Epithelial cell of esophagus (primary cell): Measurements from ENCODE around the gene HS6ST3.

Source experiments
- DNase-seq: peaks from one replicate; pipeline ENCODE4 v3.0.0; 2010; ENCODE audit warnings: low read depth
- H3K4me3 ChIP-seq: 2 replicates; pipeline ENCODE4 v1.5.1; 2011; ENCODE audit warnings: mild to moderate bottlenecking, low read length, control low read depth
- TF ChIP-seq, protein P1 (sequence below): IDR thresholded peaks from 2 replicates; pipeline ENCODE4 v1.5.1; 2011; ENCODE audit warnings: low read depth, mild to moderate bottlenecking, low read length, control low read depth, inconsistent platforms; ENCODE audit not compliant: insufficient read depth; ENCODE audit errors: missing control alignments

The HS6ST3 gene

DNA sequence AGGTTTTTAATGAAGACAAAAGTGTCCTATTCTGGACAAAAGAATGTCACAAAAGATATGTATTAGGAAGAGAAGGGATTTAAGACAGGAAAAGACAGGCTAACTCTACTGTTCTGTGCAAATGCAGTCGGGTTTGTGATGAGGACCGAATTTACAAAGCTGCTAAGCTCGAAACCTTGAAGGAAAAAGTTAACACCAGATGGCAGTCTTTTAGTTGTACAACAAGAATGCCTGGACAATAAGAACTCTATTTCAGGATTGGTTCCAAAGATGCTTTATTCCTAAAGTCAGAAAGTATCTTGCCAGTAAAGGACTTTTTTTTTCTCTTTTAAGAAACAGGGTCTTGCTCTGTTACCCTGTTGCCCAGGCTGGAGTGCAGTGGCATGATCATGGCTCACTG is 51.1 kb downstream of the HS6ST3 start:
- TF ChIP-seq, protein P1, sequence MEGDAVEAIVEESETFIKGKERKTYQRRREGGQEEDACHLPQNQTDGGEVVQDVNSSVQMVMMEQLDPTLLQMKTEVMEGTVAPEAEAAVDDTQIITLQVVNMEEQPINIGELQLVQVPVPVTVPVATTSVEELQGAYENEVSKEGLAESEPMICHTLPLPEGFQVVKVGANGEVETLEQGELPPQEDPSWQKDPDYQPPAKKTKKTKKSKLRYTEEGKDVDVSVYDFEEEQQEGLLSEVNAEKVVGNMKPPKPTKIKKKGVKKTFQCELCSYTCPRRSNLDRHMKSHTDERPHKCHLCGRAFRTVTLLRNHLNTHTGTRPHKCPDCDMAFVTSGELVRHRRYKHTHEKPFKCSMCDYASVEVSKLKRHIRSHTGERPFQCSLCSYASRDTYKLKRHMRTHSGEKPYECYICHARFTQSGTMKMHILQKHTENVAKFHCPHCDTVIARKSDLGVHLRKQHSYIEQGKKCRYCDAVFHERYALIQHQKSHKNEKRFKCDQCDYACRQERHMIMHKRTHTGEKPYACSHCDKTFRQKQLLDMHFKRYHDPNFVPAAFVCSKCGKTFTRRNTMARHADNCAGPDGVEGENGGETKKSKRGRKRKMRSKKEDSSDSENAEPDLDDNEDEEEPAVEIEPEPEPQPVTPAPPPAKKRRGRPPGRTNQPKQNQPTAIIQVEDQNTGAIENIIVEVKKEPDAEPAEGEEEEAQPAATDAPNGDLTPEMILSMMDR = peak; percentile 51
- no peak overlapping the region for H3K4me3 ChIP-seq
- DNase-seq = peak; percentile 61

DNA sequence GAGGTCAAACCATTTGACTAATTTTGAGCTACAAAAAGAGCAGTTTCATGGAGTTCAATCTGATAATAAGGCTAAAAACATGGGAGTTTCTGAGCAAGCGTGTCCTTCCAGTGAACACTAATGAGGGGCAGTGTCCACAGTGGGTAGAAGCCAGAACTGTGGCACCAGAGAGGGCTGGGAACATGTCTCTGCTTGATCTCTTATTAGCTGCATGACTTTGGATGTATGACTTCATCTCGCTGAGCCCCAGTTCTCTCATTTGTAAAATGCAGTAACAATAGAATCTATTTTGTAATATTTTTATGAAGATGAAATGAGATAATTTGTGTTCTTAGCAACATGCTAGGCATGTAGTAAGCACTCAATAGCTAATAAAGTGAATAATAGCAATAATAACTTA is 69.8 kb downstream of the HS6ST3 start:
- no peak overlapping the region for H3K4me3 ChIP-seq
- TF ChIP-seq, protein P1 = no peak
- DNase-seq = peak; percentile 67

DNA sequence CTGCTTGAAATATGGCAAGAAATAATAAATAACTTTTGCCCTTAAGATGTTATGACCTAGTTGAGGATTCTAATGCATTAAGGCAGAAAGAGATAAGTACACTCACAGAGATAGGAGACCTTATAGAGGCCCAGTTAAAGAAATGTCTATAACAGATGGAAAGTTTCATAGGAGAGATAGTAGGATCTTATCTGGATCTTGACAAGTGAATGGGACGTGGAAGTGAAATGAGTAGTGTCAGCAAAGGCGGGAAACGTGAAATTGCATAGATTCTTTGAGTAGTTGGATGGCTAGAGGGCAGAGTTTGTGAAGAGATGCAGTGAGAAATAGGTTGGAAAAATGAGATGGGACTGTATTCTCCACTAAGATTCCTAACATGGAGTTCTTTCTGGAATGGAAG is 71.2 kb downstream of the HS6ST3 start:
- TF ChIP-seq, protein P1 = no peak
- no peak overlapping the region for H3K4me3 ChIP-seq
- no peak for DNase-seq

DNA sequence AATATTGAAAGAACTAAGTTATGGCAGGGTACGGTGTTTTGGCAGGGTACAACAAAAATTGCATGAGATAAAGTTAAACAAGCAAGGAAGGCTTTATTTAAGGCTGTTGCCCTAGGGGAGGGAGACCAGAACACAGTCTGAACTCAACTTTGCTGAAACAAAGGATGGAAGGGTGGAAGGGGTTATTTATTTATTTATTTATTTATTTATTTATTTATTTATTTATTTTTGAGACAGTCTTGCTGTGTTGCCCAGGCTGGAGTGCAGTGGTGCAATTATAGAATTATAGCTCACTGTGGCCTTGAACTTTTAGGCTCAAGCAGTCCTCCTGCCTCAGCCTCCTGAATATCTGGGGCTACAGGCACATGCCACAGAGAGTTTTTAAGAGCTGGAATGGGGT is 75.9 kb downstream of the HS6ST3 start:
- DNase-seq = no peak
- TF ChIP-seq, protein P1 = no peak
- no peak overlapping the region for H3K4me3 ChIP-seq

DNA sequence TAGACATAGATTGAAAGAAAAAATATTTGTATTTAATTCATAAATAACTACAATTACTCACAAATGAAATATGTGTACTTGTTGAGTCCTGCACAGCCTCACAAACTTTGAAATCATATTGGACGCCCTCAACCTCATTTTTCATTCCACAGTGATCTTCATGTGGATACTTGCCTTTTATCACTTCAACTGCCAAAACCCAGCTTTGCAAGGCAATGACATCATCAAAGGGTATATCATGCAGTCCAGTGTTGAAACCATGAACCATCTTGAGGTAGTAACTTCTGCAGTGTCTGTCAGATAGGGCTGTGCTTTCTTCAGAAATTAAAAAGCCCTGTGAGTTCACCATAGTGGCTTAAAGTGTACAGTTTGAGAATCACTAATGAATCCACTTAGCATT is 82.2 kb downstream of the HS6ST3 start:
- no peak overlapping the region for H3K4me3 ChIP-seq
- TF ChIP-seq, protein P1 = no peak
- DNase-seq = peak; percentile 96

DNA sequence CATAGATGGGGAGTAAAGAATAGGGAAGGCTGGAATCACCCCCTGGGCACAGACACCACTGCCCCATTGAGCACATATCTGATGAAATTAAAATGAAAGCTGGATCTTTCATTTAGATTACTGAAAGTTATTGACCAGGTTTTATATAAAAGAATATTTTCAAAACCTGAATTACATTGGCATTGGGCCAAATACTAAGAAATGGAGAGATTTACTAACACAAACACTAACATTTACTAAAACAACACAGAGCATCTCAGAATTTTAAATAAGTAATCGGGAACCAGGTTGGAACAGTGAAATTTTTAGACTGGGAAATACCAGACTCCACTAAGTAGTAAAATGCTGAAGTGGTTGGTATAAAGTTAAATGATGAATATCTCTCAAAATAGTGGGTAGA is 88.9 kb downstream of the HS6ST3 start:
- TF ChIP-seq, protein P1 = no peak
- no peak overlapping the region for H3K4me3 ChIP-seq
- no peak for DNase-seq

DNA sequence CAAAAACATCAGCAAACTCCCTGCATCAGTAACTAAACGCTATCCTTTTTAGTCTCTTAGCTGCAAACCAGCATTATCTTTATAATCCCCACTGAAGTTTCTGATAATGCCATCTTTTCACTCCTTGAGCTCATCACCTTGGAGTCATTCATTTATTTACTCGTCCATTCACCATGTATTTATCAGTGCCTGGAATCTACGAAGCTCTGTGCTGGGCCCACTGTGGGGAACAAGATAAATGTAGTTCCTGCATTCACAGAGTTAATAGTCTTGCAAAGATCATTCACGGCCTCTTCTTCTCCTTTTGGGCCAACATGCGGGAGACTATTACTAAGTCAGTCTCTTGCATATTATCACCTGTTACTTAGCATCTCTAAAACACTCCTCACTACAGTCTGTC is 89.4 kb downstream of the HS6ST3 start:
- TF ChIP-seq, protein P1 = no peak
- H3K4me3 ChIP-seq = no peak overlapping the region
- no peak for DNase-seq
